ENCODE measurements around the gene TREML1. TPM values are rescaled to one million over a fixed set of nuclear protein-coding genes. Genes with fewer than 3 reads are reported as not detected.

TREML1 gene
- total and polyA plus RNA-seq, 2 of the 4 experiments (the other 2 are of a cell fraction): not detected

GRCh38 chr6:41122373-41122772 lies 31.8 kb downstream of the TREML1 start:
- Histone ChIP-seq H4K20me1 (ENCODE audit: insufficient read depth, low read length) (no peaks in the 10 kb centered on the region), H3K56ac (ENCODE audit: extremely low read depth, insufficient read depth, low read length) (no peak overlapping the region), H3K79me1 (ENCODE audit: low read depth in 1 of 2, low read length in 2 of 2) (no peaks in the 10 kb centered on the region), H3K23ac (ENCODE audit: low read depth, low read length) (no peak overlapping the region), H3K4me2 (ENCODE audit: low read depth, low read length) (no peak overlapping the region), H2BK120ac (ENCODE audit: low read depth, low read length) (no peak overlapping the region), H2BK5ac (ENCODE audit: low read depth, low read length, poor library complexity, severe bottlenecking) (no peak overlapping the region), H3K18ac (ENCODE audit: low read depth, low read length) (no peak overlapping the region), H3K36me3 (ENCODE audit: control insufficient read depth, insufficient read depth, low read length) (no peaks in the 10 kb centered on the region), H2AK9ac (replicated peaks; ENCODE audit: low read depth, low read length, poor library complexity) (no peak overlapping the region), H4K5ac (ENCODE audit: low read depth, low read length) (no peak overlapping the region), H3K9me1 (ENCODE audit: insufficient read depth, low read length) (no peaks in the 10 kb centered on the region; the same call in 1 of the 2 replicates), H2BK20ac (ENCODE audit: low read depth, low read length) (no peak overlapping the region), H3K4me1 (ENCODE audit: control insufficient read depth, insufficient read depth, low read length) (no peaks in the 10 kb centered on the region), H3K9ac (ENCODE audit: low read depth, low read length) (no peak overlapping the region), H4K91ac (ENCODE audit: insufficient read depth, low read depth, low read length) (no peak overlapping the region), H2AFZ (replicated peaks; ENCODE audit: low read length, poor library complexity) (no peak overlapping the region), H2AK5ac (ENCODE audit: low read depth, low read length) (no peak overlapping the region), H3K9me3 (ENCODE audit: control insufficient read depth, insufficient read depth, low read length) (no peaks in the 10 kb centered on the region), H2BK15ac (ENCODE audit: low read depth, low read length) (no peak overlapping the region), H3K27ac (ENCODE audit: insufficient read depth, low read length) (no peak overlapping the region), H4K8ac (ENCODE audit: low read depth in 2 of 2, low read length in 2 of 2) (no peak overlapping the region), H3K14ac (replicated peaks; ENCODE audit: low read depth, low read length) (no peak overlapping the region), H3K4ac (ENCODE audit: low read depth, low read length) (no peak overlapping the region), H3K4me3 (ENCODE audit: insufficient read depth, low read depth, low read length) (no peak overlapping the region), H3K27me3 (ENCODE audit: control insufficient read depth, insufficient read depth, low read length) (no peaks in the 10 kb centered on the region)
- TF ChIP-seq FOS (IDR thresholded peaks at IDR 0.05; ENCODE audit: low read depth, low read length): no peak
- TF ChIP-seq NFE2L2 (IDR thresholded peaks at IDR 0.05; ENCODE audit: low read depth, low read length): no peak
- TF ChIP-seq SMC3 (IDR thresholded peaks at IDR 0.05; ENCODE audit: low read depth, low read length): no peak
- no peak for TF ChIP-seq MAFK (IDR thresholded peaks at IDR 0.05; ENCODE audit: low read depth, low read length)
- no peak for TF ChIP-seq MAZ (IDR thresholded peaks at IDR 0.05; ENCODE audit: borderline replicate concordance, low read depth, low read length)
- TF ChIP-seq, protein P1, sequence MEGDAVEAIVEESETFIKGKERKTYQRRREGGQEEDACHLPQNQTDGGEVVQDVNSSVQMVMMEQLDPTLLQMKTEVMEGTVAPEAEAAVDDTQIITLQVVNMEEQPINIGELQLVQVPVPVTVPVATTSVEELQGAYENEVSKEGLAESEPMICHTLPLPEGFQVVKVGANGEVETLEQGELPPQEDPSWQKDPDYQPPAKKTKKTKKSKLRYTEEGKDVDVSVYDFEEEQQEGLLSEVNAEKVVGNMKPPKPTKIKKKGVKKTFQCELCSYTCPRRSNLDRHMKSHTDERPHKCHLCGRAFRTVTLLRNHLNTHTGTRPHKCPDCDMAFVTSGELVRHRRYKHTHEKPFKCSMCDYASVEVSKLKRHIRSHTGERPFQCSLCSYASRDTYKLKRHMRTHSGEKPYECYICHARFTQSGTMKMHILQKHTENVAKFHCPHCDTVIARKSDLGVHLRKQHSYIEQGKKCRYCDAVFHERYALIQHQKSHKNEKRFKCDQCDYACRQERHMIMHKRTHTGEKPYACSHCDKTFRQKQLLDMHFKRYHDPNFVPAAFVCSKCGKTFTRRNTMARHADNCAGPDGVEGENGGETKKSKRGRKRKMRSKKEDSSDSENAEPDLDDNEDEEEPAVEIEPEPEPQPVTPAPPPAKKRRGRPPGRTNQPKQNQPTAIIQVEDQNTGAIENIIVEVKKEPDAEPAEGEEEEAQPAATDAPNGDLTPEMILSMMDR (conservative IDR thresholded peaks at IDR 0.05; ENCODE audit: low read depth, low read length): no peak
- TF ChIP-seq RFX5 (IDR thresholded peaks at IDR 0.05; ENCODE audit: low read depth, low read length): no peak
- no peak for TF ChIP-seq USF2 (IDR thresholded peaks at IDR 0.05; ENCODE audit: low read depth, low read length)
- no peak for TF ChIP-seq BHLHE40 (IDR thresholded peaks at IDR 0.05; ENCODE audit: low read depth, low read length)
- TF ChIP-seq CEBPB (IDR thresholded peaks at IDR 0.05; ENCODE audit: low read depth, low read length): no peak
- TF ChIP-seq POLR2A (IDR thresholded peaks at IDR 0.05; ENCODE audit: low read depth, low read length): no peak
- TF ChIP-seq CHD1 (IDR thresholded peaks at IDR 0.05; ENCODE audit: low read depth, low read length): no peak
- TF ChIP-seq MXI1 (IDR thresholded peaks at IDR 0.05; ENCODE audit: borderline replicate concordance, low read depth, low read length): no peak
- no peak for TF ChIP-seq ELK1 (IDR thresholded peaks at IDR 0.05; ENCODE audit: borderline replicate concordance, low read depth, low read length)
- no peak for TF ChIP-seq RAD21 (IDR thresholded peaks at IDR 0.05; ENCODE audit: low read length)
- no peak for TF ChIP-seq RCOR1 (IDR thresholded peaks at IDR 0.05; ENCODE audit: insufficient replicate concordance, low read length)
- ATAC-seq (ENCODE audit: low read depth): peak; percentile 83
- BruUV-seq (replicated peaks): no TSS peak
- dilution Hi-C loops (cut with HindIII; ENCODE audit: low sequenced_read_pairs, unreplicated experiment) (no loop called here), in situ Hi-C loops (cut with MboI; ENCODE audit: low sequenced_read_pairs) (no loop called here), intact Hi-C loops (cut with micrococcal nuclease) (no loop called here)
- peak; percentile 57 for DNase-seq
- CTCF ChIA-PET: no interaction called here
- WGBS, 2 experiments (ENCODE audit: extremely low coverage in 2 of 2, insufficient read length in 1 of 2): no CpG with 5 or more reads among the region's 1 CpG
- POLR2A ChIA-PET (ENCODE audit: unreplicated experiment): no interaction called here

All from IMR-90 (cell line).